HFFc6 (cell line): ENCODE measurements around the gene PXYLP1. TPM values are rescaled to one million over a fixed set of nuclear protein-coding genes. Genes with fewer than 3 reads are reported as not detected.
A peak's percentile ranks its signal among the peaks of the same experiment; 100 is the strongest.

Source experiments
- DNase-seq: peaks from one replicate; pipeline ENCODE4 v3.0.0-alpha.2; 2018
- H3K27ac Mint-ChIP-seq: 2 replicates; pipeline ENCODE4 v1.8.0; 2020; ENCODE audit warnings: mild to moderate bottlenecking, mixed read lengths
- H3K27me3 Mint-ChIP-seq: 2 replicates; pipeline ENCODE4 v1.8.0; 2021; ENCODE audit warnings: mild to moderate bottlenecking, moderate library complexity, mixed read lengths; ENCODE audit not compliant: insufficient read depth
- H3K36me3 Mint-ChIP-seq: 2 replicates; pipeline ENCODE4 v1.8.0; 2021; ENCODE audit warnings: low read depth, mixed read lengths
- H3K4me1 Mint-ChIP-seq: 2 replicates; pipeline ENCODE4 v1.8.0; 2020; ENCODE audit warnings: low read depth, mixed read lengths
- H3K4me3 Mint-ChIP-seq: 2 replicates; pipeline ENCODE4 v1.8.0; 2020; ENCODE audit warnings: mild to moderate bottlenecking, moderate library complexity, mixed read lengths
- H3K9me3 Mint-ChIP-seq: 2 replicates; pipeline ENCODE4 v1.8.0; 2020; ENCODE audit warnings: mild to moderate bottlenecking, mixed read lengths
- CTCF ChIP-seq: fragments of 200-600 bp; sonication (generic); IDR thresholded peaks from 2 replicates; pipeline ENCODE4 v1.5.0; 2021; ENCODE audit warnings: antibody characterized with exemption, mild to moderate bottlenecking
- total RNA-seq, 6 experiments: library from RNA; stranded (reverse); fragmentation: NEBNext Ultra II Directional; extraction: Animal tissue kit (Norgen Biotek cat#: 25700); gene quantifications; 2 replicates in 1 of 6; 3 replicates in 5 of 6; pipeline ENCODE4 v1.2.3, GENCODE V29; 2021

Gene PXYLP1
- total RNA-seq, 6 experiments from 2014 or later = 4.5 to 5.4 (median 4.6) TPM

- peaks cover 24% of the 10 kb centered on the region for H3K4me1 Mint-ChIP-seq
Observed at GRCh38 chr3:141235661-141236171, 4.1 kb downstream of the PXYLP1 start.

GRCh38 chr3:141236361-141236760, 4.7 kb downstream of the PXYLP1 start:
- H3K27ac Mint-ChIP-seq = no peak overlapping the region

More at GRCh38 chr3:141235661-141236171, 4.1 kb downstream of the PXYLP1 start:
- TF ChIP-seq CTCF = peak; percentile 39; the same call in 1 of the 2 replicates
- Mint-ChIP-seq H3K4me3 (no peak overlapping the region), H3K27me3 (no peaks in the 10 kb centered on the region; the same call in none of the 2 replicates), H3K27ac (no peak overlapping the region), H3K9me3 (no peaks in the 10 kb centered on the region), H3K36me3 (no peaks in the 10 kb centered on the region)
- no peak for DNase-seq

GRCh38 chr3:141237701-141238521, 6.3 kb downstream of the PXYLP1 start:
- no peaks in the 10 kb centered on the region for H3K9me3 Mint-ChIP-seq
- no peak overlapping the region for H3K4me3 Mint-ChIP-seq
- TF ChIP-seq CTCF = no peak
- no peak overlapping the region for H3K27ac Mint-ChIP-seq
- no peaks in the 10 kb centered on the region for H3K36me3 Mint-ChIP-seq
- H3K4me1 Mint-ChIP-seq = peaks cover 36% of the 10 kb centered on the region
- no peaks in the 10 kb centered on the region; the same call in 1 of the 2 replicates for H3K27me3 Mint-ChIP-seq
- DNase-seq = no peak

More at GRCh38 chr3:141236361-141236760, 4.7 kb downstream of the PXYLP1 start:
- no peak overlapping the region for H3K4me3 Mint-ChIP-seq
- no peaks in the 10 kb centered on the region for H3K9me3 Mint-ChIP-seq
- no peaks in the 10 kb centered on the region for H3K36me3 Mint-ChIP-seq
- no peak for TF ChIP-seq CTCF
- H3K4me1 Mint-ChIP-seq = peaks cover 25% of the 10 kb centered on the region
- DNase-seq = no peak
- no peaks in the 10 kb centered on the region; the same call in none of the 2 replicates for H3K27me3 Mint-ChIP-seq

- peaks cover 44% of the 10 kb centered on the region for H3K4me1 Mint-ChIP-seq
- H3K36me3 Mint-ChIP-seq = no peaks in the 10 kb centered on the region
- no peaks in the 10 kb centered on the region; the same call in 1 of the 2 replicates for H3K27me3 Mint-ChIP-seq
- no peak for DNase-seq
- H3K27ac Mint-ChIP-seq = peak overlapping the region; percentile 72; the same call in 1 of the 2 replicates
- H3K9me3 Mint-ChIP-seq = no peaks in the 10 kb centered on the region
- H3K4me3 Mint-ChIP-seq = no peak overlapping the region; the same call in 1 of the 2 replicates
- TF ChIP-seq CTCF = no peak
Observed at GRCh38 chr3:141239511-141240281, 8.1 kb downstream of the PXYLP1 start.

GRCh38 chr3:141240286-141240685, 8.7 kb downstream of the PXYLP1 start:
- peak; percentile 30 for DNase-seq
- no peaks in the 10 kb centered on the region; the same call in 1 of the 2 replicates for H3K27me3 Mint-ChIP-seq
- peaks cover 44% of the 10 kb centered on the region for H3K4me1 Mint-ChIP-seq
- H3K36me3 Mint-ChIP-seq = no peaks in the 10 kb centered on the region
- no peaks in the 10 kb centered on the region for H3K9me3 Mint-ChIP-seq
- peak overlapping the region; percentile 72; the same call in 1 of the 2 replicates for H3K27ac Mint-ChIP-seq
- TF ChIP-seq CTCF = no peak
- H3K4me3 Mint-ChIP-seq = no peak overlapping the region; the same call in 1 of the 2 replicates
